Muscle layer of duodenum (tissue), 2 donors: ENCODE data around the gene MAN1C1.
A peak's percentile ranks its signal among the peaks of the same experiment; 100 is the strongest.

Experiments used
- H3K27ac ChIP-seq: one replicate; pipeline ENCODE4 v1.7.0; 2013; ENCODE audit warnings: mild to moderate bottlenecking, low read length
- H3K27me3 ChIP-seq: one replicate; pipeline ENCODE4 v1.7.0; 2013; ENCODE audit warnings: low read depth, mild to moderate bottlenecking, control low read depth, low read length
- H3K36me3 ChIP-seq, 2 donors: one replicate each; pipeline ENCODE4 v1.7.0; 2013; ENCODE audit warnings: low read length in 2 of 2, control low read depth in 1 of 2, mild to moderate bottlenecking in 1 of 2; ENCODE audit not compliant: insufficient read depth in 2 of 2, control insufficient read depth in 1 of 2
- H3K4me1 ChIP-seq, 2 donors: one replicate each; pipeline ENCODE4 v1.7.0; 2013; ENCODE audit warnings: low read length in 2 of 2, mild to moderate bottlenecking in 2 of 2, control low read depth in 1 of 2, moderate library complexity in 1 of 2; ENCODE audit not compliant: insufficient read depth in 2 of 2, control insufficient read depth in 1 of 2
- H3K4me3 ChIP-seq, 2 donors: one replicate each; pipeline ENCODE4 v1.7.0; 2013; ENCODE audit warnings: low read length in 2 of 2, low read depth in 1 of 2, mild to moderate bottlenecking in 1 of 2
- H3K9me3 ChIP-seq, 2 donors: one replicate each; pipeline ENCODE4 v1.7.0; 2013; ENCODE audit warnings: low read length in 2 of 2, control low read depth in 1 of 2, mild to moderate bottlenecking in 1 of 2; ENCODE audit not compliant: control insufficient read depth in 1 of 2
- donor health status: healthy.

Gene MAN1C1

DNA sequence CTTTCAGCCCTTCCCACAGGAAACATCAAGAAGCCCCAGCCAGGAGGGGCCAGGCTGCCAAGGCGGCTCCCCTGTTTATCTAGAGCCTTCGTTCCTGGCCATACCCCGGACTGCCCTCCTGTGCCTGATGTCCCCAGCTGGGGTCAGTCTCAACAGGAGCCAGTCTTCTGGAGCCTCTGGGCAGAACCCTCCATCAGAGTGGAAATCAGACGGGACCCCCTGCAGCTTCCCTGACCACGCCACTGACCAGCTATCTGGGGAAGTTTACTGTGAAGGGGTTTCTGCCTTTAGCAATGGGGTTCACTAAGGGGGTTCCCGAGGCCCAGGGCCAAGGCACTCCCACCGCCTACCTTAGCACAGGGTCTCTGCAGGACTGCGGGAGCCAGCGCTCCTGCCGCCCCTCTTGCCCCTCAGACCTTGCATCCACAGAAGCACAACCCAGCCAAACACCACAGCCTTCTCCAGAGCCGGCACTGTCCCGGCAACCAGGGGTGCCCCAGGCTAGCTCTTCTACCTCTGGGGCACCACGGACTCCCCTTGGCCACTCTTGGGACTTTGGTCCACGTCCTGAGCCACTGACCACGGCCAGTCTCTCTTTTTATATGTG lies 199.6 kb downstream of the MAN1C1 start:
- Histone ChIP-seq H3K4me3 (no peak overlapping the region), H3K27me3 (no peaks in the 10 kb centered on the region), H3K4me1 (peaks cover 7 to 15% of the 10 kb centered on the region in 2 donors), H3K9me3 (no peaks in the 10 kb centered on the region), H3K36me3 (peaks cover 14 to 39% of the 10 kb centered on the region in 2 donors), H3K27ac (no peak overlapping the region)

DNA sequence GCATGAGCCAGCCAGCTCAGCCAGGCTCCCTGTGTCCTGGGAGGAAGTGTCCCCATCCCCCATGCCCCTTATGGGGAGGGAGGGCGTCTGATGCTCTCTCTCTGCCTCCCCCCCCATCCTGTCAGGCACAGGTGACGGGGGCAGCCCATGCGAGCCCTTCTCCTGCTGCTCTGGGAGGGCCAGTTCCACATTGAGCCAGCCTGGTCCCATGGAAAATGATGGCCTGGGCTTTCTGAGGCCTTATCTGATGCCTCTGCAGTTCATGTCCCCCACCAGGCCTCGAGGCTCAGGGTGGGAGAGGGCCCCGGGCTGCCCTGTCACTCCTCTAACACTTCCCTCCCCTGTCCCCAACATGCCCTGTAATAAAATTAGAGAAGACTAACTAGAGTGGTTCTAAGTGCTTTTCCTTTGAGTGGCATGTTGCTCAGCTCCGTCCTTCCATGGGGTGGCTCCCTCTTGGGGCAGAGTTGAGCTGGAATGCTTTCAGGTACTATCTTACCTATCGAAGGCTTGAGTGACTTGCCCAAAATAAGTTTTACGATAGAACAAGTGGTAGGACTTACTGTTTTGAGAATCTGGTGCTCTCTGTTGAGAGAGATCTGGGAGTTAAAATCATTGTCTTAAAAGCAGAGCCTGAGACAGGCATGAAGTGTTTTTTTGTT lies 201.4 kb downstream of the MAN1C1 start:
- Histone ChIP-seq H3K27me3 (no peaks in the 10 kb centered on the region), H3K27ac (peak overlapping the region; percentile 54), H3K36me3 (peaks cover 13 to 32% of the 10 kb centered on the region in 2 donors), H3K9me3 (no peaks in the 10 kb centered on the region), H3K4me1 (peaks cover 13 to 26% of the 10 kb centered on the region in 2 donors), H3K4me3 (no peak overlapping the region)

DNA sequence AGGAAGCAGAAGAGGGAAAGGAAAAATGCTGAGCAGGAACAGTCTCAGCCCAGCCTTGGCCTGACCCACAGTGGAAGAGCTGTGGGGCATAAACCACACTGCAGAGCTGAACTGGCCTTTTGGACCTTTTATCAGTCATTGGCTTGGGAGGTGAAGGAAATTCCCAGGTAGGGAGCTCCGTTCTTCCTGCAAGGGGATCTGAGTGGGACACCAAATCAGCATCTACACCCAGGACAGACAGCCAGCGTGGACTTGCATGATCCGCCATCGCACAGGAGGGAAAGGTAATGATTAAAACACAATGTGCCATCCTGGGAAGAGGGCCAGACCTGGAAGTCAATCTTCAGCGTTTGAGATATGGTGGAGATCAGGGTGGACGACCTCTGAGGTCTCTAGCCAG lies 202.0 kb downstream of the MAN1C1 start:
- H3K9me3 ChIP-seq, result no peaks in the 10 kb centered on the region
- H3K36me3 ChIP-seq, result peaks cover 9 to 31% of the 10 kb centered on the region in 2 donors
- peak overlapping the region; percentile 80 to 91 for H3K4me3 ChIP-seq
- H3K27me3 ChIP-seq, result no peaks in the 10 kb centered on the region
- H3K27ac ChIP-seq, result peak overlapping the region; percentile 54
- H3K4me1 ChIP-seq, result peaks cover 13 to 26% of the 10 kb centered on the region in 2 donors

DNA sequence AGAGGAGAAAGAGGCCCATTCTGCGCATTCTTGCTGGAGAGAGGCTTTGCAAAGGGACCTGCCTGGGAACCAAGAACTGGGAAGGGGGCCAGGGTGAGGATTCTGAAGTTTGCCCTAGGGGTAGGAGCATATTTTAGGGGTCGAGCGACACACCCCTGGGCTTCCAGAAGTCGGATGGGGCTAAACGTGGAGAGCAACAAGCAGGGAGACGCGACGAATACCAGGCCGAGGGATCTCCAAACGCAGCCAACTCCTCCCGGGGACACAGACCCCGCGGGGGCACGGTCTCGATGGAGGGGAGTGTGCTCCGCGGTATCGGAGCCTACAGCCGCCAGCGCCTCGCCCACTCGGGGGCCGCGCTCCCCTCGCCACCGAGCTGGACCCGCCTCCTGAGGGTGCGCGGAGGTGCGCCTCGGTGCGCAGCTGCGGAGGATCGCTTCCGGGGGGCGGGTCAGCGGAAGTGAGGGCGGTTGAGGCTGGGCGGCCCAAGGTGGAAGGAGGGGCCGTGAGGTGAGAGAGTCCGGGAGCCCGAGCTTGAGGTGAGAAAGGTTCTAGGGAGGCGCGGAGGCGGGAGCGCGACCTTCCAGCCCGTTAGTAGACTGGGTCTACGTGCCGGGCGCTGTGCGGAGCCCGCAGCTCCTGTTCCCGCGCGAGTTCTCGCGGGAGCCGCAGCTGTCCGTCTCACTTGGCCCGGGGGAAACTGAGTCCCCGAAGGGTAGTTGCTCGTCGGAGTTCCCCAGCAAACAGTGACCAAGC lies 203.1 kb downstream of the MAN1C1 start, which contains the start of gene MTFR1L:
Gene MTFR1L (plus strand): TSS at position 464 of the 756 bp plus-strand sequence. CDS start 3,151 bp downstream, outside the sequence.
- peaks cover 9 to 28% of the 10 kb centered on the region in 2 donors for H3K36me3 ChIP-seq
- H3K9me3 ChIP-seq, result no peaks in the 10 kb centered on the region
- H3K27ac ChIP-seq, result peak within 1 kb of the TSS; percentile 90
- H3K27me3 ChIP-seq, result no peaks in the 10 kb centered on the region
- H3K4me3 ChIP-seq, result peak within 1 kb of the TSS; percentile 80 to 91
- peaks cover 13 to 26% of the 10 kb centered on the region in 2 donors for H3K4me1 ChIP-seq

DNA sequence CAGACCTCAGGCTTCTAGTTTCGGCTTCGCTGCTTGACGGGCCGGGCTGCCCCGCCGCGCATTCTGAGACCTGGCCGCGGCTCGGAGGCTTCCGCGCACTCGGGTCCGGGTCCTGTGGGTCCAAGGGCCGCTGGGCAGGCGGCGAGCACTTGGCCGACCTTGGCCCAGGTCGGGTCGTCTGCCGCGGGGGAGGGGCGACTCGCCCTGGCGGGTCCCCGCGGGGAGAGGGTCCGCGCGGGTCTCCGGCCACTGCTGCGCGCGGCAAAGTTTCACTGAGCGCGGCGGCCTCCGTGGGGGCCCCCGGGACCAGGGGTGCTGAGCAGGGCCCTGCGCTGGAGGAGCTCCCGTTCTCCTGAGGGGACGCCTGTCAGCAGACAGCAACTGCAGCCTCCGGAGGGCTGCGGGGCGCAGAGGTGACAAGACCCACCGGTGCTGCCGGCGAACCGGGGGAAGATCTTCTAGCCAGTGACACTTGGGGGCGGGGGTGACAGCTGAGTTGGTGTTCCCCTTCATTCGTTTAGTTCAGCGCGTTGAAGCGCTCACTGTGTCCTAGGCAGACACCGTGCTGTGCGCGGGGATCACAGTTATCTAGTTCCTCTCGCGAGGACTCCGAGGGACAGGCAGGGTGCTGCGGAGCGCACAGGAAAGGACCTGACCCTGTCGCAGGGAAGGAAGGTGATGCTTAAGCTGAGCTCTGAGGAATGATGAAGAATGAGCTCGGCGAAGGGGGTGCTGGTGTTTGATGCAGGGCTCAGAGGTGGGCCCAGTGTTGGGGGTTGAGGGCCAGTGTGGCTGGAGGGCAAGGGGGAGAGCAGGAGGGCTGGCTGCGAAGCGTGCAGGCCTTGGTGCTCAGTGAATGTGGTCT lies 203.9 kb downstream of the MAN1C1 start:
- H3K4me1 ChIP-seq, result peaks cover 13 to 26% of the 10 kb centered on the region in 2 donors
- no peaks in the 10 kb centered on the region for H3K9me3 ChIP-seq
- peak overlapping the region; percentile 79 for H3K27ac ChIP-seq
- H3K4me3 ChIP-seq, result peak overlapping the region; percentile 80 to 91
- no peaks in the 10 kb centered on the region for H3K27me3 ChIP-seq
- H3K36me3 ChIP-seq, result peaks cover 8 to 21% of the 10 kb centered on the region in 2 donors

DNA sequence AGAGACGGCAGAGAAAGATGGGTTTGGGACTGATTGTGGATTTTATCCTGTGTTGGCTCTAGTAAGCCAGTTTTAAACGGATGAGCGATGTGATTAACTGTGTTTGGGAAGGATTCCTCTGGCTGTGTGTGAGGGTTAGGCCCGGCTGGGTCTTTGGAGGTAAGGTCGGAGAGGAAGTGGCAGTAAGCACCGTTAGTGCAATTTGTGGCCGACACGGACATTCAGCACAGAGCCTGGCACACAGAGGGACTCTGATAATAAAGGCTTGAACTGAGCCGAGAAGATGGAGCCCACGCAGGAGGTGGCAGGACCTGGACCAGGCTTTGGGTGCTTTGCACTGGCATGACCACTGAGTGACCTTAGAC lies 204.5 kb downstream of the MAN1C1 start:
- no peaks in the 10 kb centered on the region for H3K27me3 ChIP-seq
- H3K4me1 ChIP-seq, result peaks cover 13 to 26% of the 10 kb centered on the region in 2 donors
- peak overlapping the region; percentile 80 to 91 for H3K4me3 ChIP-seq
- H3K9me3 ChIP-seq, result no peaks in the 10 kb centered on the region
- H3K36me3 ChIP-seq, result peaks cover 2 to 22% of the 10 kb centered on the region in 2 donors
- peak overlapping the region; percentile 79 for H3K27ac ChIP-seq

DNA sequence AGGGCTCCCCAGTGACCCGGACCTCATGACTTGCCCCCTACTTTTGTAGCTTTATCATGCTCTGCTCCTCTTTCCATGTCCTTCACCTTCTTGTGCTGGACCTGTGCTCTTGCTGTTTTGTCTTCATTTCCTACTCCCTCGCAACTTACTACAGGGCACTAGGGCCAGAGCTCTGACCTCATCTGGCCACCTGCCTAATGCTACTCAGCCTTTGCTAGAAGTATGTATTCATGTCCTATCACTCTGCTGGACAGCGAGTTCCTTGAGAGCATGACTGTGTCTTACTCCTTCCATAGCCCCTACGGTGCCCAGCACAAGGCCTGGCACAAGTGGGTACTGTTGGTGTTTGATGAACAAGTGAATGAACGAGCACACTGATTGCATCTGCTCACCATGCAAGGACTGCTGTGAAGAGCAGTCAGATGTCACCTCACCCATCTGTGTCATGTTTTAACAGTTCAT lies 205.1 kb downstream of the MAN1C1 start:
- Histone ChIP-seq H3K36me3 (peaks cover 6 to 22% of the 10 kb centered on the region in 2 donors), H3K9me3 (no peaks in the 10 kb centered on the region), H3K4me3 (peak overlapping the region; percentile 80 to 91), H3K27ac (no peak overlapping the region), H3K27me3 (no peaks in the 10 kb centered on the region), H3K4me1 (peaks cover 13 to 26% of the 10 kb centered on the region in 2 donors)

DNA sequence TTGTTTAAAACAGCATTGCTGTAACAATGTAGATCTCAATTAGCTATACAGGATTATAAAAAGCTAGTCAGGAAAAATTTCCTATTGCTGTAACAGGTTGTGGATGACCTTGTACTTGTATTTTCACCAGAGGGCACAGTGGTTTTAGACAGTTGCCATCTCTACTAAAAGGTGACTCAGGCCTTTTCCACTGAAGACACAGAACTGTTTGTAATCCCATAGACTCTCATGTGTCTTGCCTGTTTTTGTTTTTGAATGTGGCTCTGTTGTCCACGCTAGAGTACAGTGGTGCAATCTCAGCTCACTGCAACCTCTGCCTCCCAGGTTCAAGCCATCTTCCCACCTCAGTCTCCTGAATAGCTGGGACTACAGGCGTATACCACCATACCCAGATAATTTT lies 209.0 kb downstream of the MAN1C1 start:
- Histone ChIP-seq H3K27ac (no peak overlapping the region), H3K9me3 (no peaks in the 10 kb centered on the region), H3K4me1 (peaks cover 9 to 17% of the 10 kb centered on the region in 2 donors), H3K4me3 (no peak overlapping the region), H3K36me3 (peaks cover 32 to 59% of the 10 kb centered on the region in 2 donors), H3K27me3 (no peaks in the 10 kb centered on the region)

DNA sequence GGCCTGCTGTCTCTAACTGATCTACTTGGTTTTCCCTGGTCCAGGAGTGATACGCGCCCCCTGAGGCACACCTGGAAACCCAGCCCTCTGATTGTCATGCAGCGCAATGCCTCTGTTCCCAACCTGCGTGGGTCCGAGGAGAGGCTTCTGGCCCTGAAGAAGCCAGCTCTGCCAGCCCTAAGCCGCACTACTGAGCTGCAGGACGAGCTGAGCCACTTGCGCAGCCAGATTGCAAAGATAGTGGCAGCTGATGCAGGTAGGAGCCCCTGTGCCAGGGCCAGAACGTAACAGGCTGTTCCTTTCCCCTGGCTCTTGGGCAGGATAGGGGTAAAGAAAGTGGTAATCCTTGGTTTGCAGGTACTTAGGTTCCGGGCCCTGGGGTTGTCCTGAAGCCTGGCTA lies 210.0 kb downstream of the MAN1C1 start:
- H3K9me3 ChIP-seq, result no peaks in the 10 kb centered on the region
- peaks cover 41 to 68% of the 10 kb centered on the region in 2 donors for H3K36me3 ChIP-seq
- H3K4me1 ChIP-seq, result peaks cover 2 to 7% of the 10 kb centered on the region in 2 donors
- H3K27ac ChIP-seq, result no peak overlapping the region
- no peak overlapping the region for H3K4me3 ChIP-seq
- H3K27me3 ChIP-seq, result no peaks in the 10 kb centered on the region

DNA sequence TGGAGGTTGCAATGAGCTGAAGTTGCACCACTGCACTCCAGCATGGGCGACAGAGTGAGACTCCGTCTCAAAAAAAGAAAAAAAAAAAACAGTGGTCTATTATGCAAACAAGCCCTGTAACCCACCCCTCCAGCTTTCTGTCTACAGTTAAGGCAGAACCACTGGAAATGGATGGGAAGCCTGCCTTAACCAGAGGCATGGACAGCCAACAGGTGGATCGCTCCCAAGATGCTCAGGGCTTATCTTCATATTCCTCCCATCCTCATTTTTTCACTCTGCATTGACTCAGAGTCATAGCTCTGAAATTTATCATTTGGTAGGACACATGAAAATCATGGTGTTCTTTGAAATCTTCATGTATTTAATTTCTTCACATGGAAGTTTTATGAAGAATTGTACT lies 211.9 kb downstream of the MAN1C1 start:
- Histone ChIP-seq H3K36me3 (peaks cover 59 to 88% of the 10 kb centered on the region in 2 donors), H3K4me1 (no peaks in the 10 kb centered on the region), H3K9me3 (no peaks in the 10 kb centered on the region), H3K27me3 (no peaks in the 10 kb centered on the region), H3K4me3 (no peak overlapping the region), H3K27ac (no peak overlapping the region)
